ENCODE data around the gene DOCK10.

DOCK10 gene

GRCh38 chr2:224875841-224876240 is 166.4 kb downstream of the DOCK10 start:
- H3K4me3 ChIP-seq (ENCODE audit: low read depth, low read length): no peak overlapping the region
- DNase-seq (ENCODE audit: low read depth): no peak
- no peak for TF ChIP-seq CTCF (IDR thresholded peaks at IDR 0.05; ENCODE audit: control insufficient read depth, extremely low read depth, insufficient read depth)

- TF ChIP-seq CTCF (IDR thresholded peaks at IDR 0.05; ENCODE audit: control insufficient read depth, extremely low read depth, insufficient read depth): no peak
- no peak overlapping the region for H3K4me3 ChIP-seq (ENCODE audit: low read depth, low read length)
- DNase-seq (ENCODE audit: low read depth): no peak
These were observed 167.1 kb downstream of the DOCK10 start for GRCh38 chr2:224875153-224875552.

- H3K4me3 ChIP-seq (ENCODE audit: low read depth, low read length): no peak overlapping the region
- no peak for DNase-seq (ENCODE audit: low read depth)
- TF ChIP-seq CTCF (IDR thresholded peaks at IDR 0.05; ENCODE audit: control insufficient read depth, extremely low read depth, insufficient read depth): no peak
These were observed 170.5 kb downstream of the DOCK10 start for GRCh38 chr2:224871813-224872212.

GRCh38 chr2:224870341-224870740 is 171.9 kb downstream of the DOCK10 start:
- DNase-seq (ENCODE audit: low read depth): no peak
- TF ChIP-seq CTCF (IDR thresholded peaks at IDR 0.05; ENCODE audit: control insufficient read depth, extremely low read depth, insufficient read depth): no peak
- H3K4me3 ChIP-seq (ENCODE audit: low read depth, low read length): no peak overlapping the region

- DNase-seq (ENCODE audit: low read depth): no peak
- no peak overlapping the region for H3K4me3 ChIP-seq (ENCODE audit: low read depth, low read length)
- no peak for TF ChIP-seq CTCF (IDR thresholded peaks at IDR 0.05; ENCODE audit: control insufficient read depth, extremely low read depth, insufficient read depth)
These were observed 172.6 kb downstream of the DOCK10 start for GRCh38 chr2:224869601-224870233.

- no peak for TF ChIP-seq CTCF (IDR thresholded peaks at IDR 0.05; ENCODE audit: control insufficient read depth, extremely low read depth, insufficient read depth)
- H3K4me3 ChIP-seq (ENCODE audit: low read depth, low read length): no peak overlapping the region
- DNase-seq (ENCODE audit: low read depth): no peak
These were observed 177.3 kb downstream of the DOCK10 start for GRCh38 chr2:224865016-224865415.

GRCh38 chr2:224861266-224861665 is 181.0 kb downstream of the DOCK10 start:
- DNase-seq (ENCODE audit: low read depth): no peak
- TF ChIP-seq CTCF (IDR thresholded peaks at IDR 0.05; ENCODE audit: control insufficient read depth, extremely low read depth, insufficient read depth): no peak
- no peak overlapping the region for H3K4me3 ChIP-seq (ENCODE audit: low read depth, low read length)
